SU-DHL-6 (cell line): ENCODE results near the gene CUBN.

Experiments
- EZH2phosphoT487 ChIP-seq: fragments of 200-600 bp; sonication (generic), shearing (Covaris generic); conservative IDR thresholded peaks from 2 replicates; pipeline ENCODE4 v1.6.1; 2018; ENCODE audit warnings: mild to moderate bottlenecking, antibody characterized with exemption, low read length, moderate library complexity, mixed read lengths
- TF ChIP-seq, protein P1 (sequence below): fragments of 200-600 bp; sonication (generic); IDR thresholded peaks from one replicate; pipeline ENCODE4 v1.5.1; 2017; ENCODE audit warnings: antibody characterized with exemption, mild to moderate bottlenecking, low read length, moderate library complexity; ENCODE audit not compliant: insufficient read depth, poor library complexity, severe bottlenecking

DNA sequence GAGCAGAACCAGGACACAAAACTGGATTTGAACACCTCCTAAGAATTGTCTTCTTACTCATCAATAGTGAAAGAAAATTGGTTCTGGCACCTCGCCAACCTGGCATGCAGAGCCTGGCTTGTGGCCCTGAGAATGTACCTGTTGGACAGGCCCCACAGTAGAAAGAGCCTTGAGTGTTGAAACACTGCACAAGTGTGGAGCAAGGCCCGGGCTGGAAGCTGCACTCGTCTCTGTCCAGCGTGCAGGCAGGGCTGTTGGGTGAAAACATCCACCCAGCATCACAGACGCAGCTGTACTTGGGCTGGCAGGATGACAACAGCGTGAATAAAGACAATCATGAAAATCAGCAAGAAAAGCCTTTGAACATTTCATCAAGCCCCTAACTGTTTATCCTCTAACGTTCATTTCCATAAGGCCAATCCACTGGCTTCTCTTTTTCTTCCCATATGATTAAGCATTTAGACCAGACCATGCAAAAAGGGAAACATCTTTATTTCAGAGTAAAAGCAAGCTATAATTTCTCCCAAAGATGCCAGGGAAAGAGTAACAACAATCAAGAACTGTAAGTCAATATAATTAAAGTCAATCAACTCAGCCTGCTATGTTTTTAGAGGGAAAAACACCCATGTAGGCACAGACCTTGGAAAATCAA lies 15.6 kb downstream of the CUBN start:
- TF ChIP-seq, protein P1, sequence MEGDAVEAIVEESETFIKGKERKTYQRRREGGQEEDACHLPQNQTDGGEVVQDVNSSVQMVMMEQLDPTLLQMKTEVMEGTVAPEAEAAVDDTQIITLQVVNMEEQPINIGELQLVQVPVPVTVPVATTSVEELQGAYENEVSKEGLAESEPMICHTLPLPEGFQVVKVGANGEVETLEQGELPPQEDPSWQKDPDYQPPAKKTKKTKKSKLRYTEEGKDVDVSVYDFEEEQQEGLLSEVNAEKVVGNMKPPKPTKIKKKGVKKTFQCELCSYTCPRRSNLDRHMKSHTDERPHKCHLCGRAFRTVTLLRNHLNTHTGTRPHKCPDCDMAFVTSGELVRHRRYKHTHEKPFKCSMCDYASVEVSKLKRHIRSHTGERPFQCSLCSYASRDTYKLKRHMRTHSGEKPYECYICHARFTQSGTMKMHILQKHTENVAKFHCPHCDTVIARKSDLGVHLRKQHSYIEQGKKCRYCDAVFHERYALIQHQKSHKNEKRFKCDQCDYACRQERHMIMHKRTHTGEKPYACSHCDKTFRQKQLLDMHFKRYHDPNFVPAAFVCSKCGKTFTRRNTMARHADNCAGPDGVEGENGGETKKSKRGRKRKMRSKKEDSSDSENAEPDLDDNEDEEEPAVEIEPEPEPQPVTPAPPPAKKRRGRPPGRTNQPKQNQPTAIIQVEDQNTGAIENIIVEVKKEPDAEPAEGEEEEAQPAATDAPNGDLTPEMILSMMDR = no peak
- no peak for TF ChIP-seq EZH2phosphoT487
